ENCODE results near the gene VAT1L.

VAT1L gene

DNA sequence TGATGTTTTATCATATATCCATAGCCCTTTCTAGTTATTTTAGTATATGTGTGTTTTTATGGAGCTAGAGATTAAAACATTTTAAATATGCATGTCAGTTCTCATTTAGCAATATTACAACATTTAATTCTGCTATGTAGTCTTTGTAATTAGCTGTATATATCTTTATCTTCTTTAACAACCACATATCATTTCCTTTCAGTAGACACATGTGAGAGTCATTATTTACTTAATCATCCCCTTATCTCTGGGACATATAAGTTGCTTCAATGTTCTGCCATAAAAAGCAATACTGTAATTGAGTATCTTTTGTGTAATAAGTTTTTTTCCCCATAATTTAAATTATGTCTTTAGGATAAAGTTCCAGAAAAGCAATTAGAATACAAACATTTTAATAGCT, 182.0 kb downstream of the VAT1L start:
- no peaks in the 10 kb centered on the region for H3K4me1 ChIP-seq (ENCODE audit: low read length)
- no peaks in the 10 kb centered on the region for H3K27me3 ChIP-seq (replicated peaks; ENCODE audit: insufficient read depth, low read length)
- H3K9ac ChIP-seq (ENCODE audit: low read length), result no peak overlapping the region
- H3K9me2 ChIP-seq (replicated peaks; ENCODE audit: insufficient read depth, low read length), result no peaks in the 10 kb centered on the region
- no peak overlapping the region for H3K27ac ChIP-seq (ENCODE audit: low read length)
- no peaks in the 10 kb centered on the region for H3K36me3 ChIP-seq (replicated peaks; ENCODE audit: insufficient read depth, low read length)
- H3K4me3 ChIP-seq (ENCODE audit: low read length), result no peak overlapping the region
- no peaks in the 10 kb centered on the region for H3F3A ChIP-seq (ENCODE audit: insufficient read depth, low read length)
- DNase-seq, result no peak
- H3K79me2 ChIP-seq (ENCODE audit: low read length), result no peaks in the 10 kb centered on the region
- H3K4me2 ChIP-seq (ENCODE audit: low read depth, low read length), result no peak overlapping the region
- H3K9me3 ChIP-seq (replicated peaks; ENCODE audit: insufficient read depth, low read length), result no peaks in the 10 kb centered on the region
- H4K20me1 ChIP-seq (ENCODE audit: insufficient read depth, low read length), result no peaks in the 10 kb centered on the region
- TF ChIP-seq, protein P1, sequence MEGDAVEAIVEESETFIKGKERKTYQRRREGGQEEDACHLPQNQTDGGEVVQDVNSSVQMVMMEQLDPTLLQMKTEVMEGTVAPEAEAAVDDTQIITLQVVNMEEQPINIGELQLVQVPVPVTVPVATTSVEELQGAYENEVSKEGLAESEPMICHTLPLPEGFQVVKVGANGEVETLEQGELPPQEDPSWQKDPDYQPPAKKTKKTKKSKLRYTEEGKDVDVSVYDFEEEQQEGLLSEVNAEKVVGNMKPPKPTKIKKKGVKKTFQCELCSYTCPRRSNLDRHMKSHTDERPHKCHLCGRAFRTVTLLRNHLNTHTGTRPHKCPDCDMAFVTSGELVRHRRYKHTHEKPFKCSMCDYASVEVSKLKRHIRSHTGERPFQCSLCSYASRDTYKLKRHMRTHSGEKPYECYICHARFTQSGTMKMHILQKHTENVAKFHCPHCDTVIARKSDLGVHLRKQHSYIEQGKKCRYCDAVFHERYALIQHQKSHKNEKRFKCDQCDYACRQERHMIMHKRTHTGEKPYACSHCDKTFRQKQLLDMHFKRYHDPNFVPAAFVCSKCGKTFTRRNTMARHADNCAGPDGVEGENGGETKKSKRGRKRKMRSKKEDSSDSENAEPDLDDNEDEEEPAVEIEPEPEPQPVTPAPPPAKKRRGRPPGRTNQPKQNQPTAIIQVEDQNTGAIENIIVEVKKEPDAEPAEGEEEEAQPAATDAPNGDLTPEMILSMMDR (IDR thresholded peaks at IDR 0.05; ENCODE audit: low read length), result no peak
- no peak for TF ChIP-seq EZH2 (optimal IDR thresholded peaks at IDR 0.05; ENCODE audit: low read depth, low read length)
- no peak for TF ChIP-seq EZH2phosphoT487 (IDR thresholded peaks at IDR 0.05; ENCODE audit: low read length)
- H2AFZ ChIP-seq (ENCODE audit: low read length), result no peak overlapping the region

DNA sequence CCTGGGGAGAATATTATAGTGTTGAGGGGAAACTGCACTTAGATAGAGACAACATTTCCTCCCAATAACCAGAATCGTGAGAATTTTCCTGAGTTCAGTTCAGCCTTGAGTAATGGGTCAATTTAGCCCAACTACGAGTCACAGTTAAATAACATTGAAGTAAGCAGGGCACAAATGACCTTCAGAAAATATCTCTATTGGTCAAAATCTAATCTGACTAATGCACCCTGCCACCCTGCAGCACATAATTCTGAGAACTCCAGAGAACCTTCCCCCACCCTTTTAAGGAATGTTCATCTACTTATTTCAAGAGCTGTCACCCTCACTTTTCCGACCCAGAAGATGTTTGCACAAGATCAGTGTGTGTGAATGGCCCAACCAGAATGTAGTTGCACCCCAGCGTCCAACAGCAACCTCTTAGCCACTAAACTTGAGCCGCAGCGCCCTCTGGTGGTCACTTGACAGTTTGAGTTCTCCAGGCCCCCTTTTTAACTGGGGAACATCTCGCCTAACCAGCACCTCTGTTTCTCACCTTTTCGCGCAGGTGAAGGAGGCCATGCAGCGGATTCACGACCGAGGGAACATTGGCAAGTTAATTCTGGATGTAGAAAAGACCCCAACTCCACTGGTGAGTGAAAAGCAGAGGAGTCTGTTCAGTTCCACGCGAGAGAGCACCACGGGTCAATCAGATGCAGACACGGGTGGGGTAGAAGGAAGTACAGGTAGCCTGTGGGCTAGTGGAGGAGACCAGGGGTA, 183.1 kb downstream of the VAT1L start:
- Histone ChIP-seq H3F3A (ENCODE audit: insufficient read depth, low read length) (no peaks in the 10 kb centered on the region), H3K27ac (ENCODE audit: low read length) (no peak overlapping the region), H3K4me3 (ENCODE audit: low read length) (no peak overlapping the region), H3K4me2 (ENCODE audit: low read depth, low read length) (no peak overlapping the region), H4K20me1 (ENCODE audit: insufficient read depth, low read length) (no peaks in the 10 kb centered on the region), H3K4me1 (ENCODE audit: low read length) (no peaks in the 10 kb centered on the region), H2AFZ (ENCODE audit: low read length) (no peak overlapping the region), H3K9ac (ENCODE audit: low read length) (no peak overlapping the region), H3K9me2 (replicated peaks; ENCODE audit: insufficient read depth, low read length) (no peaks in the 10 kb centered on the region), H3K27me3 (replicated peaks; ENCODE audit: insufficient read depth, low read length) (no peaks in the 10 kb centered on the region), H3K36me3 (replicated peaks; ENCODE audit: insufficient read depth, low read length) (no peaks in the 10 kb centered on the region), H3K79me2 (ENCODE audit: low read length) (no peaks in the 10 kb centered on the region), H3K9me3 (replicated peaks; ENCODE audit: insufficient read depth, low read length) (no peaks in the 10 kb centered on the region)
- TF ChIP-seq EZH2phosphoT487 (IDR thresholded peaks at IDR 0.05; ENCODE audit: low read length) (no peak), EZH2 (optimal IDR thresholded peaks at IDR 0.05; ENCODE audit: low read depth, low read length) (no peak)
- TF ChIP-seq, protein P1 (IDR thresholded peaks at IDR 0.05; ENCODE audit: low read length), result peak; percentile 56
- DNase-seq, result peak; percentile 55

DNA sequence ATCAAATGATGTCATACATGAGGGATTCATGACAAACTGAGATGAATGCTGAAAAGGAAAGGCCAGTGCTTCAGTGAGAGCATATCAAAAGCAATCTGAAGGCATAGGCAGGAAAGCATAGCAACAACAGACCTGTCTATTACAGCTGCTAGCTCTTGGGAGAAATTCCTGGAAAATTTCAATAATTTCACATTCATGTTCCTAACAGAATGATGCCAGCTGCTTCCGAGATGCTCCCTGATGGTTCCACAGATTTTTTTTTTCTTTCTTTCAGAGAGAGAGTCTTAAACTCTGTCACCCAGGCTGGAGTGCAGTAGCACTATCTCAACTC, 183.7 kb downstream of the VAT1L start:
- Histone ChIP-seq H3K27me3 (replicated peaks; ENCODE audit: insufficient read depth, low read length) (no peaks in the 10 kb centered on the region), H3K27ac (ENCODE audit: low read length) (no peak overlapping the region), H3K9me2 (replicated peaks; ENCODE audit: insufficient read depth, low read length) (no peaks in the 10 kb centered on the region), H2AFZ (ENCODE audit: low read length) (no peak overlapping the region), H3K9me3 (replicated peaks; ENCODE audit: insufficient read depth, low read length) (no peaks in the 10 kb centered on the region), H3K4me2 (ENCODE audit: low read depth, low read length) (no peak overlapping the region), H3K9ac (ENCODE audit: low read length) (no peak overlapping the region), H3K4me3 (ENCODE audit: low read length) (no peak overlapping the region), H3K79me2 (ENCODE audit: low read length) (no peaks in the 10 kb centered on the region), H3K36me3 (replicated peaks; ENCODE audit: insufficient read depth, low read length) (no peaks in the 10 kb centered on the region), H3F3A (ENCODE audit: insufficient read depth, low read length) (no peaks in the 10 kb centered on the region), H4K20me1 (ENCODE audit: insufficient read depth, low read length) (no peaks in the 10 kb centered on the region), H3K4me1 (ENCODE audit: low read length) (no peaks in the 10 kb centered on the region)
- no peak for DNase-seq
- TF ChIP-seq EZH2phosphoT487 (IDR thresholded peaks at IDR 0.05; ENCODE audit: low read length), result no peak
- TF ChIP-seq, protein P1 (IDR thresholded peaks at IDR 0.05; ENCODE audit: low read length), result no peak
- no peak for TF ChIP-seq EZH2 (optimal IDR thresholded peaks at IDR 0.05; ENCODE audit: low read depth, low read length)
